NCI-H2196 (cell line): ENCODE measurements around the gene DAB2IP.

Source experiments
- DNase-seq: peaks from one replicate; lab custom pipeline; 2025; ENCODE audit not compliant: unreplicated experiment; lab: John Stamatoyannopoulos, UW

DAB2IP gene

DNA sequence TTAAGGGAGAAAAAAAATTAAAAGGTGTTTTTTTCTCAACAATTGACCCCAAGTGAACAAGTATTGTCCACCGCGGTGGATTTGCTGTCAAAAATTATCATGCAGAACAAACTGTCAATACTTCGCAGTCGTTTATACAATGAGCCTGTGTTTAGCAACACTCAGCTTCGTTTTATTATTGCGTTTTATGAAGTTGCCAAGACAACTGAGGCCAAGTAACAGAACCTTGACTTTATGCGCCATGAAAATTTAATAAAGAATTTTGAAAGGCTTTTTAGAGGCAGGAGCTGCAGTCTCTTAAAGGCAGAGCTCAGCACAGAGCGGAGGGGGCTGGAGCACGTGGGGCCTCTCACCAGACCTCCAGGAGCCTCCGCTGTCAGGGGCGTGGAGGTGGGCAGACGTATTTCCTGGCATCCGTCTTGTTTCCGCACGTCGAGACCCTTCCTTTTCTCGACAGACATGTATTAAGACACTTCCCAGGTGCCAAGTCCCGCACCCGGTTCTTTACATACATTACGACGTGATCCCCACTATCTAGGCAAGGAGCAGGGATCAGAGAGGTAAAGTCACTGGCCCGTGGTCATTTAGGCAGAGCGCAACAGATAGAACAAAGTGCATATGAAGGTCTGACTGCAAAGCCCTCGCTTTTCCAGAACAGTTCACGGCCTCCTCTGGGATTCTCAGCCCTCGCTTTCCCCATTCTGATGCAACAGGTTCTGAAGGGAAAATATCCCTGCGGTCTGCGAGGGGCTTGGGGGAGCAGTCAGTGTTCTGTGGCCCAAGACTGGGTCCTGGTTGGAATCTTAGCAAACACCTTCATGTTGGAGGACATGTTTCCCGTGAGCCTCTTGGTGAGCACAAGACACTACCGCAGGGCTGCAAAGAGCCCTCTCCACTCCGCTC is 164.4 kb downstream of the DAB2IP start:
- DNase-seq: no peak

DNA sequence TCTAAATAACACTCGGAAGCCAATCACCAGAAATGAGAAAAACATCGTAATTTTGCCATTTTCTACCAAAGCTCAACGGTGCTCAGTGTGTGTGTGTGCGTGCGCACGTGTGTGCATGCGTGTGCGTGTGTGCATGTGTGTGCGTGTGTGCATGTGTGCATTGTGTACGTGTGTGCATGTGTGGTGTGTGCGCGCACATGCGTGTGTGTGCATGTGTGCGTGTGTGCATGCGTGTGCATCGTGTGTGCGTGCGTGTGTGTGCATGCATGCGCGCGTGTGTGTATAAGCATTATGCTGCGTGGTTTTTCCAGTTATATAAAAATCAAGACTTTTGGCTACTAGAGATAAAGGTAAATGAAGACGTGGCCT is 165.0 kb downstream of the DAB2IP start:
- no peak for DNase-seq

DNA sequence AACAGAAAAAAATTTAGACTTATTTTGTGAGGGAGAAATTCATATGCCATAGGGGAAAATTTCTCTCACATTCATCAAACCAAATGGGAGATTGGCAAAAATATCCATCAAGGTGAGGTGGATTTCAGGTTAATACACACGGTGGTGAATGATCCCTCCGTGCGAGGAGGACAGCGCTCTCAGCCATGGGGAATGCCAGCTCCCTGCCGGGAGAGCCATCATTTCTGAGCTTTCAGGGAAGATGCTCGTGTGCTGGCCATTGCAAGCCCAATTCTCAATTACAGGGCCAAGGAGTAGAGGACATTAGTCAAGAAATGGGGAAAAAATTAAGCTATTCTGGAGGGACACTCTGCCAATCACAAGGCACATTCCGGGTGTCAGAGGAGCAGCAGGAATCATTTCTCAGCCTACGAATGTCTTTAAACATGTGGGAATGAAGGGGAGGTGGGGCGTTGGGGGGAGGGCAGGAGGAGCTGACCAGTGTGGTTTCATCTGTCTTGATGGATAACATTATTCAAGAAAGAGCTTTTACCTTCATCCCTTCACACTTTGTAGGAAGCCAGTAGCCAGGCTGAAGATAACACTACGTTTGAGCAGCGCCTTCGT is 165.5 kb downstream of the DAB2IP start:
- DNase-seq: no peak

DNA sequence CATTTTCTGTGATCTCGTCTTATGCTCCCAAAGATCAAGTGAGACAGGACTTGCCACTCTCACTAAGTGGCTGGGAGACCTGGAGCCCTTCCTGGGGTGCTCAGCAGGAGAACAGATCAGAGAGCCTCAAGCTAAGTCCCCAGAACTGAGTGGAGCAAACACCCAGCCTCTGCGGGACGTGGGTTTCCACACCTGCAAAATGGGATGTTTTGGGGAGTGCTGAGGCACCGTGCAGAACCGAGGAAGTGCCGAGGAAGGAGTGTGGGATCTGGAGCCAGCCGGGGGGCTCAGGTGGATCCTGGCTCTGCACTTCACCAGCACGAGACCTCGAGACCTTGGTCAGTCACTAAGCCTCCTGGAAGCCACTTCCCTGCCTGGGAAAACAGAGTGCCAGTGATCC is 166.0 kb downstream of the DAB2IP start:
- no peak for DNase-seq

DNA sequence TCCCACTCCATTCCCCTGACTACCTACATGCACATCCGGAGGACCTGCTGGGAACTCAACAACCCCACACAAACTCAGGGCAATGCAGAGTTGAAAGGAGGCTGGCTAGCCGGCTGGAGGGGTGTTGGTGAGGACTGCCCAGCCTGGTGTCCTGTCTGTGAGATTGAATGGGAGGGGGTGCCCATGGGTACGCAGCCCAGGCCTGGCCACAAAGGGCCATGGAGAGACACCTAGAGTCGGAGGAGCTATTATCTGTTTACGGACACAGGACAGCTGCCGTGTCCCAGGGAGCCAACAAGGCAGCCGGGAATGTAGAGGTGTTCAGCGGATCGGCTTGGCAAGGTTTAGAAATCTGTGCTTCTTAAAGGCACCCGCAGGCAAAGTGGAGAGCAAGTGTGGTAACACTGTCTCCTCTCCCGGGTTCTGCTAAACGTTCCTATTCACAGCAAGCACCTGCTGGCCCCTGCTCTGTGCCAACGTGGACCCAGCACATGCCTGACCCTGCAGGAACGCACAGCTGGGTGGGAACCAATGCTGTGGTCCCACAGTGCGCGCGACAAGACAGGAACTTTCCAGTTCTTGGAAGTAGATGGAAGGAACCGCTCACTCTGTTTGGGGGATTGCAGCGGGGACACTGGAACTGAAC is 166.7 kb downstream of the DAB2IP start:
- DNase-seq: no peak

DNA sequence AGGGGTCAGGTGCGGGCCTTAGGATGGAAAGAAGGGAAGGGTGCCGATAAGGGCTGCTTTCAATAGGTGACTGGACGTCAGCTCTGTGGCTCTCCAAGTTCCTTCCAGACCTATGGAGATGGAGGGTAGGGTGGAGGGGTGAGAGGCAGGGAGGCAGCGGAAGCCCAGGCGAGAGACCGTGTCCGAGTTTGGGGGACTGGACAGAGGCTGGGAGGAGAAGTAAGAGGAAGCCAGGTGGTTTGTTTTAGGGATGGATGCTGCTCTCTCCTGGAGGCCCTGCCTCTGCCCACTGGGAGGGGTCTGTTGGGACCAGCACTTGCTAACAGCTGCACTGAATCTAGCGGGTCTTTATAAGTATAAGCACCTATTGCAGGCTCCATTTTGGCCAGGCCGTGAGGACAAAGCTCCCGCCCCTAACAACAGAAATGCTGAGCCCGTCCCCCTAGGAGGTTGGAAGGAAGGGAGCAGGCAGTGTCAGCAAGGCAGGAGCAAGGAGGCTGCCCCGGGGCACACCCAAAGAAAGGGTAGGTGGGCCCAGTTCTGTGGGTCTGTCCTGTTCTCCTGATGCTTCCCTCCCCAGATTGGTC is 167.5 kb downstream of the DAB2IP start:
- no peak for DNase-seq

DNA sequence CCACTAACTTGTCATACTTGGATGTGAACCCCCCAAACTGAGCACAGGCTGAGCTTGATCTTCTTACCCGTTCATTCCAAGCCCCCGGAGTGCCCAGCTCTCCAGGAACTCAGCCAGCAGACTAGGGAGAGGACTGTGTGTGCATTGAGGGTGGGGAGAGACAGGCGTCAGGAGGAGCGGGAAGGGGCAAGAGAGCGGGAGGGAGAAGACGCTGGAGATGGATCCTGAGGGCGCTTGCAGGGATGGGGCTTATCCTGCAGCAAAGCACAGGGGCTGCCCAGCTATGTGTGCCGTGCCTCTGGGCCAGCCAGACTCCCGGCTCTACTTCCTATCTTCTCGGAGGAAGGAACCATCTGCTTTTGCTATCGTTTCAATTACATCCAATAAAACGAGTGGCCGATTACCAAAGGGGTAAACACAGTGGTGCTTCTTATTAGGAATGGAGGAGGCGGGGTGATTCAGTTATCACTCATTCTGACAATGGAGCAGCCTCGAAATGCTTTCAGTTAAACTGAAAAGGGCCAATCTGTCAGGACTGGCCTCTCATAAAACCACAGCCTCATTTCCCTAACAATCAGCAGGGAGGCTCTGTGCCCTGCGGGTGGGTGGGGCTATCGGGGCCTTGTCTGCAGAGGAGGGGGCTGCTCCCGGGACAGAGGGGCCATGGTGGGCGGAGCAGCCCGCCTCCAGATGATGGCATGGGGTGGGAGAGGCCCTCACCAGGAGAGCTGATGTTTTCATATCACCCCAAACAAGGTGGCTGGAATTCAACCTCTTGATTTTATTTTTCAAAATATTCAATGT is 168.2 kb downstream of the DAB2IP start:
- no peak for DNase-seq

DNA sequence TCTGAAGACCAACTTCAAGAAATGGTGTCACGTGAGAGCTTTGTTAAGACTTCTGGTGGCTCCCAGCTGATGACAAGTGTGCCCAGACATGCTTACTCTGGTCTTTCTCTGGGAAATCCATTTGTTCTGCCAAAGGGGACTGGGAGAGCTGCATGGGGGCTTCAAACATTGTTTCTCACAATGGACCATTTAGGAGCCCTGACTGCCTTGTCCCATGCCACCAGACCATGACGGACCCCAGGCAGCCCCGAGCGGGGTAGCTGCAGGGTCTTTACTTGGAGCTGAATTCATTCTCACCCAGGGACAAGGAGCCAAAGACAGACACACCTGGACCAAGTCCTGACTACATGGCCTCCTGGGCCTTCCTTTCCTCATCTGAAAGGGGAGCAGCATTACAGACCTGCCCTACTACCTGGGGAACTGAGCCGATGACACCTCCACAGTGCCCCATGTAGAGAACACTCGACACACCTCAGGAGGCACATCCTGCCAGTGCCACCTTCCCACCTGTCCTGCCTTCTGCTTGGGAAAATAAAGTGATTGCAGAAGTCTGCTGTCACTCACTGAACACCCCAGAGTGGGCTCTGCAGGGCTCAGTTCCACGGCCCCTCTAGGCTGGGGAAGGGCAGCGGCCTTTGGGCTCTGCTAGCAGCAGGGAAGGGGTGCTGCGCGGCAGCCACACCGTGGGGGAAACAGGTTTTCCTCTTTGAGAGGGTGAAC is 169.0 kb downstream of the DAB2IP start:
- no peak for DNase-seq

DNA sequence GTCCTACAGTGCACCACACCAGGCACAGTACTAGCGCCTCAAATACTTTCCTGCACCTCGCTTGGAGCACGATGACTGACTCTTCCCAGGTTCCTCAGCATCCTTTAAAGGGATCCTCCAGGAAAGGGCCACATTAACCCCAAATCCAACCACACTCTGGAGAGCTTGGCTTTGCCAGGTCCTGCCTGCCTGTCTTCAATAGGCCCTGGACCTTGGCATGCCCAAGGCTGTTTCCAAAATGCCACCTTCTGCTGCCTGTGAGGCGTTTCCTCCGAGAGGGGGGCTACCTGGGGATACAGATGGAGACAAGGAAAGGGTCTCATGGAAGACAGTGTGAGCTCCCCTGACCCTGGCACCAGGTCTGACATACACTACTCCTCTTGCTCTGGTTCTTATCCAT is 169.9 kb downstream of the DAB2IP start:
- DNase-seq: no peak

DNA sequence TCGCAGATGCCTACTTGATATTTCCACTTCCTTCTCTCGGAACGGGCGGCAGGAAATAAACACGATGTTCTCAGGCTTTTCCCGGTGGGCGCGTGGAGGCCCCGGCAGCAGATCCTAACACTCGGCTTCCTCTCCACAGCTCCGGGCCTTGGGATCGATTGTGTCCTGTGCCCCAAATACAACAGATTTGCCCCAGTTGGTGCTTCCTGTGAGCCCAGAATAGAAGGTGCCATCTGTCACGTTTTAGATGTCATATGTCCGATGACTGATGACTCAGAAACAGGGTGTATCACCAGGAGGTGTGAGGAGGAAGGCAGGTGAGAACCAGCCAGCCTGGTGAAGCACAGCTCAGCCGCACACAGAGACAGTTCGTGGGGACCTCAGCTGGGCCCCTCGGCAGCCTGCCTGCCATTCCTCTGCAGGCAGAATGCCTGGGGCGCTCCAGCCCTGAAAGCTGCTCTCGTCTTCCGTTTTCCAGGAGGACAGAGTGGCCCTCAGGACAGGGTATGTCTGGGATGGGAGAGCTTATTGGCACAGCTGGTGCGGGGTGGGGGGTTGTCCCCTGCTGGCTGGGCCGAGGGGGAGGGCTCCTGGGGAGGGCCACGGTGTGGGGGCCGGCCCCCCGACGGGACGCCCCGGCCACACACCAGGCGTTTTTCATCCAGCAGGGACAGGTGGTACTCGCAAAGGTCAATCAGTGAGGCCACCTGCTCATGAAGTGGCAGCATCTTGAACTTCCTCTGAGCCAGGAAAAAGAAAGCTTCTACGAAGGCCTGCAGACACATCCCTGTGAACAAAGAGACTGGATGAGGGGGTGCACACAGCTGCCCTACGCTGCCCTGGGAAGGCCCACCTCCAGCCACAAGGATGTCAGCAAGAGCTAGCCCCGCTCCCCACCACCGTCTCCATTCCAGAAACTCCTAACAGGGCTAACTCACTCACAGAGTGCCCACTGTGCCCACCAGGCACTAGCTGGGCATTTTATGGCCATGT is 171.0 kb downstream of the DAB2IP start:
- DNase-seq: no peak

DNA sequence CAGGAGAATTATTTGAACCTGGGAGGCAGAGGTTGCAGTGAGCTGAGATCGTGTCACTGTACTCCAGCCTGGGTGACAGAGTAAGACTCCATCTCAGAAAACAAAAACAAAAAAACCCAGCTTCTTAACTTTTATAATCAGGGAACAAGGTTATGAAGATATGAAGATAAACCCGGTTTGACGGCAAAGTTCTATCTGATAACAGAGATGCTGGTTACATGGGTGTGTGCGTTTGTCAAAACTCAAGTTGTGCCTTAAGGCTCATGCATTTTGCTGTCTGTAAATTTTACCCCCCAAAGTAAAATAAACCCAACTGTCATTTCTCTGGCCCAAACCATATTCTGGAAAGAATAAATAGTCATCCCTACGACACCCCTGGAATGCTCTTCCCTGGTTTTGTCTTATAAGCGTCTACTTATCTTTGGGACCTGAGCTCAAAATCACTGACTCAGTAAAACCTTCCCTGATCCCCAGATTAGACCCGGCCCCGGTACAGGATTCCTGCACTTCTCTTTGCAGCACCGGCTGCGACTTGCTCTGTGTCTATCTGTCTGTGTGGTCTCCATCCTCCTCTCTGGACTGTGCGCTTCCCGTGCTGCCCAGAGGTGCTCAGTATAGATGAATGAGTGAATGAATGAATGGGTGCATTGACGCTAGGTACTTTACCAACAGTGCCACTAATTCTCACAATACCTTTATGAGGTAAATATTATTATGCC is 172.2 kb downstream of the DAB2IP start:
- no peak for DNase-seq

DNA sequence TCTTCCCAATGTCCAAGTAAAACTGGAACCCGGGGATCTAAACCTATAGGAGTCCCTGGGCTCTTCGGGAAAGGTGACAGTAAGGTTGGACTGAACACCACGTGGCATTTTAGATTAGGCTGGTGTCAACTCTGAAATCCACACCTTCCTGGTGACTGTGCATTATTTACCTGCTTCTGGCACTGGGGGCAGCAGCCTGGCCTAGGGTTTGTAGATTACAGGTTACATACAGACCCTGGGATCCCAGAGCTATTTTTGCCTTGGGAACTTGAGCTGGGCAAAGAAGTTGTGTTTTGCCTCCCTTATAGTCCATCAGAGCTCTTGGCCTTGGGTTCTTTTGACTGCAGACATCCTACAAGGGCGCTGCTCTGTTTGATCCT is 173.2 kb downstream of the DAB2IP start:
- no peak for DNase-seq

DNA sequence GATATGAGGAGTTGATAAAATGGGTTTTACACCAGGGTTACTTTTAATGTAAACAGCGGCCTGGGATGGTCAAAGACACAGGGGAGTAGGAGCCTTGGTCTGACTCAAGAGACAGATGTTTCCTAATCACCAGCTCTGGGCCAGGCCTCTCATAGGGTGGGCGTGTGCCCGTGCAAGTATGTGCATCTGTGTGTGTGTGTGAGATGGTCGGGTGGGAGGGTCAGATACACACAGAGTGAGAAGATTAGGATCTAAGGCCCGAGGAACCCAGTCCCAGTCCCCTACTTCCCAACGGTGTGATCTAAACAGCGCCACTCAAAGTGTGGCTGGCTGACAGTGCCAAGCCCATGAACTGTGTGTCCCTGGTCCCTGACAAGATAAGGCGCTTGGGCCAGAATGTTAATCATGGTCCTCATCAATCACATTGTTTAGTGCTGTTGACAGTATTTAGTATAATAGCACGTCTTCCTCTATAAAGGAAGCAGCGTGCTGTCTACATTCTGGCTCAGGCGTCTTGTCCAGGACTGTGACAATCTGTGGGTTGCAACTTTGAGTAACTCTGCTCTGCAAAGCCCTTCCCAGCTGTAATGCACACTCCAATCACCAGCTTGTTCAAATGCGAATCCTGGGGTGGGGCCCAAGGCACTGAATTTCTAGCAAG is 173.7 kb downstream of the DAB2IP start:
- no peak for DNase-seq

DNA sequence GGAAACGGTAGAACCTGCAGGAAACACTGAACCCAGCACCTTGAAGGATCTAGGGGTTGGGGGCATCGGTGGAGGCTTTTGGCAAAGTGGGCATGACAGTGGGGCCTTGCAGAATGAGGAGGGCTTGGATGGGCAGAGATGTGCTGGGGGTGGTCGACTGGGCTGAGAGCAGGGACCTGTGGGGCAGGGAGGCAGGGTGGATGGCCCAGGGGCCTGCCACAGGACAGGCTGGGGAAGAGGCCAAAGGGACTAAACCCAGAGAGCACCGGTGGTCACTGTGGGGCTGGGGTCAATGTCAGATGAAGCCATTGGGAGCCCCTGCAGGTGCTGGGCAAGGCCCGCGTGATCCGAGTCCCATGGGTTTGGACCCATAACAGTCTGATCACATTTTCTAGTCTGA is 175.3 kb downstream of the DAB2IP start:
- DNase-seq: no peak

DNA sequence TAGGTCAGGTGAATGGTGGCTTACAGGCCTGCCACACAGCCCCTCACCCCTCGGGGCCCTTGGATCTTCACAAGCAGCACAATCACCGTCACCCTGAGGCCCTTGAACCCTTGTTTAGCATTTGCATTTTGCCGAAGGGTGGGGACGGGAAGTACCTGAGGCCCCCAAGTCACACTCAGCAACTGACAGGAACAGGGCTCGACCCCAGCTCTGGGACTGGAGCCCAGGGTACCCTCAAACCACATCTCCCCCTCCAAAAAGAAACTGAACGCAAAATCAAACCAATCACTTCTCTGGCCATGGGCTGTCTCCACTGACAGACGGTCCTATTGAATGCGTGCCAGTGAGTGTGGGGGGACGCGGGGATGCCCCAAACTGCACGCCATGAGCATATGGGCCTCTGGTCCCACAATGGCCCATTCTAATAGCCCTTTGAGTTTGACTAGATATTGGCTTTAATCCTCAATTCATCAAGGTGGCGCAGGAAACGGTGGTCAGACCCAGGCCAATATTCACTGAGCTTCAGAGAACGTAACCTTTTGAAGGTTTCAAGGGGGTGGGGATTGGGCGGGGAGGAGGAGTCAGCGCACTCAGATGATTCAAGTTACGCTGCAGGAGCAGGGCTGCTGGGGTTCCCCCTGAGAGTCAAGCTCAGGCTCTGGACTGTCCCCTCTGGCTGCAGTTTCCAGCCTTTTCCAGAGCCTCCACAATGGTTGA is 176.0 kb downstream of the DAB2IP start:
- DNase-seq: no peak

DNA sequence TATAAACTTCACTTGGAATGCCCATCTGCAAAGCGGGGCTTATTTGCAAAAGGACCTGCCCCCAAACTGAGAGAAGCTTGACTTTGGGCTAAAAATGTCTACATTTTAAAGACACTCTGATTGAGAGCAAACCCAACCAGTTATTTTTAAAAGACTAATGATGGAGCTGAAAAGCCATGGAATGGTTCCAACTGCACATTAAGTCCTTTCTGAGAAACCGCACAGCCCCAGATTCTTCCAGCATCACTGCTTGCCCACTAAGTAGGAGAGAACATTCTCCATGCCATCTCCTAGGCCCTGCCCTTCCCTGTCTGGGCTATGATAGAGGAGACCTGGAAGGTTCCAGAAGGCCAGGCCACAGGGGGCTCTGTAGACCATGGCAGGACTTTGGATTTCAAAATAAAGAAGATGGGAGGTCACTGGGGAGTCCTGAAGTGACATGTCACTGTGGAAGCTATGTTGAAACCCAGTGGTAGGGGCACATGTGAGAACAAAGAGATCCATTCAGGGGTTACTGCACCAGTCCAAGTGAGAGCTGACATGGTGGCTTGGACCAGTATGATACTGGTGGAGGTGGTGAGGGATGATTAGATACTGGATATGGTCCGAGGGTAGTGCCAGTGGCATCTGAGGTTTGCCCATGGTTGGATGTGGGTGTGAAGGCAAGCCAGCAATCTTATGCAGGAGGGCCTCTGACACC is 179.2 kb downstream of the DAB2IP start:
- DNase-seq: no peak

DNA sequence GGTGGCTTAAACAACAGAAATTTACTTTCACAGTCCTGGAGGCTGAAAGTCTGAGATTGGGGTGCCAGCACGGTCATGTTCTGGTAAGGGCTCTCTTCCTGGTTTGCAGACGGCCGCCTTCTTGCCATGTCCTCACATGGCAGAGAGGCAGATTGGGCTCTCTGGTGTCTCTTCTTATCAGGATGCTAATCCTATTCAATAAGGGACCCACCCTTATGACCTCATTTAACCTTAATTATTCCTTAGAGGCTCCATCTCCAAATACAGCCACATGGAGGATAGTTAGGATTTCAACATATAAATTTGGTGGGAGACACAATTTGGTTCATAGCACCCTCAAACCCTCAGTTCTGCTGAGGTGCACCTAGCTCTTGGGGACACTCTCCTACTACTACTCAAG is 180.4 kb downstream of the DAB2IP start:
- DNase-seq: no peak
